H9 (cell line): ENCODE data around the gene KRT6A. TPM values are rescaled to one million over a fixed set of nuclear protein-coding genes. Genes with fewer than 3 reads are reported as not detected.

Experiments
- DNase-seq: peaks from one replicate; pipeline ENCODE4 v3.0.0-alpha.2; 2017
- H2AFZ ChIP-seq: one replicate; pipeline ENCODE4 v1.6.1; 2013; ENCODE audit warnings: mild to moderate bottlenecking, low read length, control low read depth, moderate library complexity
- H2AK5ac ChIP-seq: 2 replicates; pipeline ENCODE4 v1.6.1; 2013; ENCODE audit warnings: low read length, control low read depth, mixed read lengths; ENCODE audit not compliant: insufficient read length
- H2BK120ac ChIP-seq: one replicate; pipeline ENCODE4 v1.6.1; 2013; ENCODE audit warnings: low read depth, mild to moderate bottlenecking, low read length, control low read depth, inconsistent platforms; ENCODE audit not compliant: poor library complexity, severe bottlenecking
- H2BK12ac ChIP-seq: 2 replicates; pipeline ENCODE4 v1.6.1; 2013; ENCODE audit warnings: low read length, control low read depth, mixed read lengths, low read depth; ENCODE audit not compliant: insufficient read length
- H2BK15ac ChIP-seq: 2 replicates; pipeline ENCODE4 v1.6.1; 2013; ENCODE audit warnings: low read depth, low read length, control low read depth
- H2BK20ac ChIP-seq: one replicate; pipeline ENCODE4 v1.6.1; 2013; ENCODE audit warnings: low read depth, mild to moderate bottlenecking, low read length, control low read depth, inconsistent platforms; ENCODE audit not compliant: poor library complexity, severe bottlenecking
- H2BK5ac ChIP-seq: 2 replicates; pipeline ENCODE4 v1.6.1; 2013; ENCODE audit warnings: low read length, control low read depth, mixed read lengths; ENCODE audit not compliant: insufficient read length
- H3K14ac ChIP-seq: 2 replicates; pipeline ENCODE4 v1.6.1; 2013; ENCODE audit warnings: low read length, control low read depth; ENCODE audit not compliant: insufficient read depth
- H3K18ac ChIP-seq: 2 replicates; pipeline ENCODE4 v1.6.1; 2013; ENCODE audit warnings: low read depth, mild to moderate bottlenecking, mixed read lengths, low read length, control low read depth; ENCODE audit not compliant: insufficient read length
- H3K23ac ChIP-seq: 2 replicates; pipeline ENCODE4 v1.6.1; 2013; ENCODE audit warnings: low read length, control low read depth, mixed read lengths, low read depth; ENCODE audit not compliant: insufficient read length
- H3K23me2 ChIP-seq: 2 replicates; pipeline ENCODE4 v1.6.1; 2013; ENCODE audit warnings: low read depth, mild to moderate bottlenecking, mixed read lengths, low read length, control low read depth; ENCODE audit not compliant: insufficient read length, poor library complexity, severe bottlenecking
- H3K27ac ChIP-seq: 2 replicates; pipeline ENCODE4 v1.5.1; 2013; ENCODE audit warnings: low read length, control low read depth, mixed read lengths, low read depth; ENCODE audit not compliant: insufficient read length
- H3K27me3 ChIP-seq: 2 replicates; pipeline ENCODE4 v1.6.1; 2013; ENCODE audit warnings: low read length, control low read depth, inconsistent platforms; ENCODE audit not compliant: insufficient read depth
- H3K4ac ChIP-seq: 2 replicates; pipeline ENCODE4 v1.6.1; 2013; ENCODE audit warnings: low read depth, mild to moderate bottlenecking, control low read depth, inconsistent platforms, low read length, moderate library complexity
- H3K4me1 ChIP-seq: 2 replicates; pipeline ENCODE4 v1.6.1; 2013; ENCODE audit warnings: low read length, control low read depth, inconsistent platforms; ENCODE audit not compliant: insufficient read depth
- H3K4me2 ChIP-seq: 2 replicates; pipeline ENCODE4 v1.6.1; 2013; ENCODE audit warnings: low read length, control low read depth, mixed read lengths; ENCODE audit not compliant: insufficient read length, insufficient read depth
- H3K56ac ChIP-seq: 2 replicates; pipeline ENCODE4 v1.6.1; 2013; ENCODE audit warnings: low read depth, mild to moderate bottlenecking, mixed read lengths, low read length, control low read depth; ENCODE audit not compliant: insufficient read length
- H3K79me1 ChIP-seq: 2 replicates; pipeline ENCODE4 v1.6.1; 2013; ENCODE audit warnings: low read depth, mild to moderate bottlenecking, moderate library complexity, low read length, control low read depth, inconsistent platforms; ENCODE audit not compliant: insufficient read depth, poor library complexity, severe bottlenecking
- H3K79me2 ChIP-seq: 2 replicates; pipeline ENCODE4 v1.6.1; 2013; ENCODE audit warnings: low read length, control low read depth, inconsistent platforms; ENCODE audit not compliant: insufficient read depth
- H3K9ac ChIP-seq: 2 replicates; pipeline ENCODE4 v1.6.1; 2013; ENCODE audit warnings: low read length, control low read depth, mixed read lengths; ENCODE audit not compliant: insufficient read length; ENCODE audit errors: extremely low read depth
- H3K9me3 ChIP-seq: one replicate; pipeline ENCODE4 v1.6.1; 2013; ENCODE audit warnings: low read depth, low read length, inconsistent platforms; ENCODE audit not compliant: control insufficient read depth
- H3T11ph ChIP-seq: one replicate; pipeline ENCODE4 v1.6.1; 2013; ENCODE audit warnings: mild to moderate bottlenecking, low read length, control low read depth, inconsistent platforms
- H4K20me1 ChIP-seq: one replicate; pipeline ENCODE4 v1.6.1; 2013; ENCODE audit not compliant: control insufficient read depth, insufficient read length, insufficient read depth
- H4K5ac ChIP-seq: 2 replicates; pipeline ENCODE4 v1.6.1; 2013; ENCODE audit warnings: low read depth, mild to moderate bottlenecking, mixed read lengths, low read length, control low read depth; ENCODE audit not compliant: insufficient read length
- H4K8ac ChIP-seq: replicated peaks from 2 replicates; pipeline ENCODE4 v1.6.1; 2013; ENCODE audit warnings: low read length, control low read depth, mixed read lengths, low read depth; ENCODE audit not compliant: insufficient read length
- H4K91ac ChIP-seq: 2 replicates; pipeline ENCODE4 v1.6.1; 2013; ENCODE audit warnings: low read depth, mild to moderate bottlenecking, moderate library complexity, mixed read lengths, low read length, control low read depth; ENCODE audit not compliant: insufficient read length
- H3K27ac Mint-ChIP-seq, 3 experiments: 2 replicates in 2 of 3; 3 replicates in 1 of 3; pipeline ENCODE4 v1.8.0; 2020 to 2021; ENCODE audit warnings: mixed read lengths in 3 of 3, mild to moderate bottlenecking in 1 of 3, moderate library complexity in 1 of 3
- H3K27me3 Mint-ChIP-seq: 2 replicates; pipeline ENCODE4 v1.8.0; 2021; ENCODE audit warnings: low read depth, mild to moderate bottlenecking, moderate library complexity, mixed read lengths
- H3K36me3 Mint-ChIP-seq, 3 experiments: 2 replicates in 2 of 3; 3 replicates in 1 of 3; pipeline ENCODE4 v1.8.0; 2020 to 2021; ENCODE audit warnings: low read depth in 3 of 3, mixed read lengths in 3 of 3; ENCODE audit not compliant: insufficient read depth in 1 of 3
- H3K4me1 Mint-ChIP-seq, 2 experiments: 2 replicates each; pipeline ENCODE4 v1.8.0; 2020; ENCODE audit warnings: mixed read lengths in 2 of 2
- H3K4me3 Mint-ChIP-seq, 2 experiments: 2 replicates in 1 of 2; 3 replicates in 1 of 2; pipeline ENCODE4 v1.8.0; 2020 to 2021; ENCODE audit warnings: mild to moderate bottlenecking in 2 of 2, mixed read lengths in 2 of 2, moderate library complexity in 1 of 2
- H3K9me3 Mint-ChIP-seq, 2 experiments: 2 replicates in 1 of 2; 3 replicates in 1 of 2; pipeline ENCODE4 v1.8.0; 2020; ENCODE audit warnings: mild to moderate bottlenecking in 2 of 2, mixed read lengths in 2 of 2, moderate library complexity in 1 of 2
- CTCF ChIP-seq: fragments of 200-600 bp; sonication (generic); conservative IDR thresholded peaks from 3 replicates; pipeline ENCODE4 v1.8.0; 2021; ENCODE audit warnings: antibody characterized with exemption, mild to moderate bottlenecking
- WGBS: extraction: QIAGEN DNeasy Blood & Tissue Kit; methylation state at CpG from one replicate; pipeline ENCODE4 v1.1.7; 2013; ENCODE audit warnings: missing lambda C conversion rate, low lambda C conversion rate, mixed read lengths; ENCODE audit not compliant: insufficient read length; ENCODE audit errors: extremely low coverage; 5-methylcytosine and 5-hydroxymethylcytosine counted together
- total RNA-seq: library from RNA; stranded (reverse); gene quantifications from 2 replicates; pipeline ENCODE4 v1.2.1, GENCODE V29; 2021

Gene KRT6A
- total RNA-seq, 1 experiment from 2014 or later, result not detected

- peaks cover 4 to 7% of the 10 kb centered on the region in 2 experiments for H3K9me3 Mint-ChIP-seq
- H2BK5ac ChIP-seq, result no peak overlapping the region
- no peak overlapping the region for H3K4me3 Mint-ChIP-seq
- H4K5ac ChIP-seq, result no peak overlapping the region
- H3K18ac ChIP-seq, result no peak overlapping the region
- no peak overlapping the region for H3K23ac ChIP-seq
- H3K14ac ChIP-seq, result no peak overlapping the region
- H3K4me1 Mint-ChIP-seq, result peaks cover 3 to 7% of the 10 kb centered on the region in 2 experiments; a peak in 3 of 4 replicates
- H2BK120ac ChIP-seq, result no peak overlapping the region
- H2AK5ac ChIP-seq, result no peak overlapping the region
- H3K27me3 ChIP-seq, result no peaks in the 10 kb centered on the region
- TF ChIP-seq CTCF, result no peak
- H3K56ac ChIP-seq, result no peak overlapping the region
- DNase-seq, result peak; percentile 25
- H3K4me1 ChIP-seq, result no peaks in the 10 kb centered on the region
- H3K9me3 ChIP-seq, result no peaks in the 10 kb centered on the region
- H3K23me2 ChIP-seq, result no peaks in the 10 kb centered on the region
- no peaks in the 10 kb centered on the region for H3K79me2 ChIP-seq
- no peak overlapping the region for H2BK20ac ChIP-seq
- no peak overlapping the region for H3K9ac ChIP-seq
- H2BK12ac ChIP-seq, result no peak overlapping the region
- no peak overlapping the region for H3T11ph ChIP-seq
- H2BK15ac ChIP-seq, result no peak overlapping the region
- H3K27ac ChIP-seq, result no peak overlapping the region
- no peak overlapping the region for H3K4me2 ChIP-seq
- H3K27ac Mint-ChIP-seq, result no peak overlapping the region
- no peak overlapping the region for H2AFZ ChIP-seq
- no peaks in the 10 kb centered on the region for H4K20me1 ChIP-seq
- H3K27me3 Mint-ChIP-seq, result peaks cover 6% of the 10 kb centered on the region
- WGBS, result no CpG with 5 or more reads among the region's 15 CpGs
- peaks cover 0 to 5% (median 0%) of the 10 kb centered on the region in 3 experiments; a peak in 2 of 7 replicates for H3K36me3 Mint-ChIP-seq
- no peak overlapping the region for H3K4ac ChIP-seq
- no peaks in the 10 kb centered on the region for H3K79me1 ChIP-seq
- H4K8ac ChIP-seq, result no peak overlapping the region
- H4K91ac ChIP-seq, result no peak overlapping the region
Measured at GRCh38 chr12:52515927-52516831, 23.1 kb upstream of the KRT6A start.
